K562 (cell line): ENCODE results near the gene PDLIM4. TPM values are rescaled to one million over a fixed set of nuclear protein-coding genes. Genes with fewer than 3 reads are reported as not detected.
A peak's percentile ranks its signal among the peaks of the same experiment; 100 is the strongest.

Experiments
- ELF1 ChIP-seq: fragments of 200-800 bp; sonication (Bioruptor generic); IDR thresholded peaks from 2 replicates; pipeline ENCODE4 v1.6.1; 2016; ENCODE audit warnings: missing genetic modification characterization, missing compliant biosample characterization
- FOXK1 ChIP-seq: sonication (generic); formaldehyde crosslinking; IDR thresholded peaks from 2 replicates; pipeline ENCODE4 v1.8.0; 2022; ENCODE audit warnings: missing genetic modification reagents, mild to moderate bottlenecking, borderline replicate concordance
- FOXM1 ChIP-seq, 2 experiments: fragments of 450-650 bp in 1 of 2; sonication (generic) in 1 of 2; formaldehyde crosslinking in 1 of 2; IDR thresholded peaks; 2 replicates each; pipeline versions ENCODE4 v1.6.1 to v1.9.0; 2017 to 2022; ENCODE audit warnings: low read depth in 2 of 2, mild to moderate bottlenecking in 2 of 2, missing genetic modification reagents in 1 of 2, moderate library complexity in 1 of 2
- PML ChIP-seq: IDR thresholded peaks from 2 replicates; pipeline ENCODE4 v1.6.1; 2012; ENCODE audit warnings: low read length, inconsistent platforms
- PTBP1 ChIP-seq: fragments of 200-400 bp; formaldehyde crosslinking; IDR thresholded peaks from 2 replicates; pipeline ENCODE4 v1.6.1; 2017; ENCODE audit warnings: low read depth, low read length
- RB1 ChIP-seq: fragments of 450-650 bp; IDR thresholded peaks from 2 replicates; pipeline ENCODE4 v1.6.1; 2017; ENCODE audit warnings: low read depth, mild to moderate bottlenecking
- SNIP1 ChIP-seq: fragments of 450-650 bp; IDR thresholded peaks from 2 replicates; pipeline ENCODE4 v1.7.1; 2017; ENCODE audit warnings: low read depth, mild to moderate bottlenecking
- TAL1 ChIP-seq: fragments of 450-650 bp; IDR thresholded peaks from 2 replicates; pipeline ENCODE4 v1.6.1; 2016; ENCODE audit warnings: mild to moderate bottlenecking
- ZBTB7A ChIP-seq: IDR thresholded peaks from 2 replicates; pipeline ENCODE4 v1.6.1; 2011; ENCODE audit warnings: low read depth, mild to moderate bottlenecking, low read length, moderate library complexity, borderline replicate concordance; ENCODE audit not compliant: control insufficient read depth
- ZEB2 ChIP-seq: fragments of 450-650 bp; IDR thresholded peaks from 2 replicates; pipeline ENCODE4 v1.6.1; 2016
- ZNF165 ChIP-seq: fragments of 250-450 bp; sonication (Bioruptor Pico); IDR thresholded peaks from 2 replicates; pipeline ENCODE4 v1.4.0; 2020; ENCODE audit warnings: borderline replicate concordance
- ZNF253 ChIP-seq: fragments of 250-450 bp; sonication (Bioruptor Pico); conservative IDR thresholded peaks from 2 replicates; pipeline ENCODE4 v1.6.1; 2021; ENCODE audit warnings: mild to moderate bottlenecking
- ZNF699 ChIP-seq: fragments of 250-450 bp; sonication (Bioruptor Pico); IDR thresholded peaks from 2 replicates; pipeline ENCODE4 v1.8.0; 2021; ENCODE audit warnings: mild to moderate bottlenecking, moderate library complexity; ENCODE audit not compliant: insufficient replicate concordance
- polyA plus RNA-seq, 8 experiments: library from polyadenylated mRNA; depleted of rRNA in 4 of 8; stranded (reverse) in 5 of 8; unstranded in 3 of 8; fragments of >200 nt; fragmentation: Nextera tagmentation in 2 of 8; fragmentation: Illumina TruSeq in 1 of 8; extraction: Ambion mirVana in 2 of 8; extraction: Trizol in 1 of 8; gene quantifications; 2 replicates each; pipeline versions ENCODE4 v1.2.1 to v1.2.3, GENCODE V29; 2011 to 2014; ENCODE audit warnings: inconsistent platforms in 1 of 8, missing spikeins in 1 of 8
- total RNA-seq, 7 experiments: library from RNA; depleted of rRNA in 6 of 7; stranded (reverse); fragments of >200 nt in 6 of 7; fragmentation: Illumina TruSeq in 2 of 7; extraction: Trizol in 2 of 7; gene quantifications; 2 replicates each; pipeline versions ENCODE4 v1.2.1 to v1.2.3, GENCODE V29; 2011 to 2021; ENCODE audit warnings: low replicate concordance in 1 of 7
- TF ChIP-seq, protein P1 (sequence below): fragments of 450-650 bp; conservative IDR thresholded peaks from 2 replicates; pipeline ENCODE4 v1.6.1; 2016; ENCODE audit warnings: missing genetic modification characterization, low read depth, mild to moderate bottlenecking, control low read depth, missing compliant biosample characterization
- TF ChIP-seq, protein P2 (sequence below), 2 experiments: fragments of 450-650 bp; conservative IDR thresholded peaks; 2 replicates each; pipeline ENCODE4 v1.6.1; 2017; ENCODE audit warnings: mild to moderate bottlenecking in 2 of 2, moderate library complexity in 2 of 2
- TF ChIP-seq, protein P3 (sequence below): sonication (generic); formaldehyde crosslinking; IDR thresholded peaks from 2 replicates; pipeline ENCODE4 v1.8.0; 2022; ENCODE audit warnings: missing genetic modification reagents, mild to moderate bottlenecking, moderate library complexity, borderline replicate concordance
- TF ChIP-seq, protein P4 (sequence below): sonication (generic); formaldehyde crosslinking; IDR thresholded peaks from 2 replicates; pipeline ENCODE4 v1.8.0; 2022; ENCODE audit warnings: mild to moderate bottlenecking, missing genetic modification reagents, borderline replicate concordance
- TF ChIP-seq, protein P5 (sequence below): fragments of 250-450 bp; sonication (Bioruptor Pico); IDR thresholded peaks from 2 replicates; pipeline ENCODE4 v1.5.0; 2021

PDLIM4 gene
- total and polyA plus RNA-seq, 9 of the 15 experiments (the other 6 are each of a cell fraction or from before 2014, with no cell fraction given): 0.28 to 32.8 (median 13.1) TPM

DNA sequence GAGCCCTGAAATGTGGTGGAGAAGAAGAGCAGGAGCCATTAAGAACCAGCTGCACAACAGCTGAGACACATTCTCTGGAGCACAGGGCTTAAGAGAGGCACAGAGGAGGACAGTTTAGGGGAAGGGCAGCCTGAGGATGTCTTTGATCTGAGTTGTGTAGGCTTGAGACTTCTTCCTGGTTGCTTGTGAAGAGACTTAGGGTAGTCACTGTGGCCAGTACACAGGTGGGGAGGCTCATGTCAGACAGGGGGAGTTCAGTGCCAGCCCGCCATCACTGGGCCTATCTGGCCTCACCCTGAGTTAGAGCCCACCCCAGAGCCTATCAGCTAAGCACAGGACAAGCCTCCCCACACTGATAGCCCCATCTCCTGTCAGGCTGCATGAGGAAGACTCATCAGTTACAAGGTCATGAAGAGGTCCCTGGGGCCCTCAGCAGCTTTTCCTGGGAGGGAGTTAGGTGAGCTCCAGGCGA, 56.5 kb downstream of the PDLIM4 start (continued):
- TF ChIP-seq, protein P1, sequence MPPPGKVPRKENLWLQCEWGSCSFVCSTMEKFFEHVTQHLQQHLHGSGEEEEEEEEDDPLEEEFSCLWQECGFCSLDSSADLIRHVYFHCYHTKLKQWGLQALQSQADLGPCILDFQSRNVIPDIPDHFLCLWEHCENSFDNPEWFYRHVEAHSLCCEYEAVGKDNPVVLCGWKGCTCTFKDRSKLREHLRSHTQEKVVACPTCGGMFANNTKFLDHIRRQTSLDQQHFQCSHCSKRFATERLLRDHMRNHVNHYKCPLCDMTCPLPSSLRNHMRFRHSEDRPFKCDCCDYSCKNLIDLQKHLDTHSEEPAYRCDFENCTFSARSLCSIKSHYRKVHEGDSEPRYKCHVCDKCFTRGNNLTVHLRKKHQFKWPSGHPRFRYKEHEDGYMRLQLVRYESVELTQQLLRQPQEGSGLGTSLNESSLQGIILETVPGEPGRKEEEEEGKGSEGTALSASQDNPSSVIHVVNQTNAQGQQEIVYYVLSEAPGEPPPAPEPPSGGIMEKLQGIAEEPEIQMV (tag): no peak
- TF ChIP-seq ZNF165 (CRISPR knock-in tag) (no peak), SNIP1 (no peak), TAL1 (peak; percentile 94), ELF1 (tag) (no peak), RB1 (no peak; the same call in 1 of the 2 replicates), FOXM1 (IDR thresholded peaks at IDR 0.05; ENCODE audit: low read depth) (peak; percentile 53; the same call in 1 of the 2 replicates), FOXM1 (CRISPR knock-in tag; IDR thresholded peaks at IDR 0.05; ENCODE audit: low read depth) (no peak), PTBP1 (no peak), ZEB2 (no peak), PML (peak; percentile 80), ZBTB7A (peak; percentile 64; the same call in 1 of the 2 replicates), FOXK1 (CRISPR knock-in tag) (no peak), ZNF699 (CRISPR knock-in tag) (no peak), ZNF253 (CRISPR knock-in tag) (no peak)
- TF ChIP-seq, protein P2, sequence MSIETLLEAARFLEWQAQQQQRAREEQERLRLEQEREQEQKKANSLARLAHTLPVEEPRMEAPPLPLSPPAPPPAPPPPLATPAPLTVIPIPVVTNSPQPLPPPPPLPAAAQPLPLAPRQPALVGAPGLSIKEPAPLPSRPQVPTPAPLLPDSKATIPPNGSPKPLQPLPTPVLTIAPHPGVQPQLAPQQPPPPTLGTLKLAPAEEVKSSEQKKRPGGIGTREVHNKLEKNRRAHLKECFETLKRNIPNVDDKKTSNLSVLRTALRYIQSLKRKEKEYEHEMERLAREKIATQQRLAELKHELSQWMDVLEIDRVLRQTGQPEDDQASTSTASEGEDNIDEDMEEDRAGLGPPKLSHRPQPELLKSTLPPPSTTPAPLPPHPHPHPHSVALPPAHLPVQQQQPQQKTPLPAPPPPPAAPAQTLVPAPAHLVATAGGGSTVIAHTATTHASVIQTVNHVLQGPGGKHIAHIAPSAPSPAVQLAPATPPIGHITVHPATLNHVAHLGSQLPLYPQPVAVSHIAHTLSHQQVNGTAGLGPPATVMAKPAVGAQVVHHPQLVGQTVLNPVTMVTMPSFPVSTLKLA (conservative IDR thresholded peaks at IDR 0.05): peak in 1 of 2 experiments; percentile 57; a peak in 1 of 4 replicates
- TF ChIP-seq, protein P3, sequence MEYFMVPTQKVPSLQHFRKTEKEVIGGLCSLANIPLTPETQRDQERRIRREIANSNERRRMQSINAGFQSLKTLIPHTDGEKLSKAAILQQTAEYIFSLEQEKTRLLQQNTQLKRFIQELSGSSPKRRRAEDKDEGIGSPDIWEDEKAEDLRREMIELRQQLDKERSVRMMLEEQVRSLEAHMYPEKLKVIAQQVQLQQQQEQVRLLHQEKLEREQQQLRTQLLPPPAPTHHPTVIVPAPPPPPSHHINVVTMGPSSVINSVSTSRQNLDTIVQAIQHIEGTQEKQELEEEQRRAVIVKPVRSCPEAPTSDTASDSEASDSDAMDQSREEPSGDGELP (CRISPR knock-in tag): peak; percentile 69
- TF ChIP-seq, protein P4, sequence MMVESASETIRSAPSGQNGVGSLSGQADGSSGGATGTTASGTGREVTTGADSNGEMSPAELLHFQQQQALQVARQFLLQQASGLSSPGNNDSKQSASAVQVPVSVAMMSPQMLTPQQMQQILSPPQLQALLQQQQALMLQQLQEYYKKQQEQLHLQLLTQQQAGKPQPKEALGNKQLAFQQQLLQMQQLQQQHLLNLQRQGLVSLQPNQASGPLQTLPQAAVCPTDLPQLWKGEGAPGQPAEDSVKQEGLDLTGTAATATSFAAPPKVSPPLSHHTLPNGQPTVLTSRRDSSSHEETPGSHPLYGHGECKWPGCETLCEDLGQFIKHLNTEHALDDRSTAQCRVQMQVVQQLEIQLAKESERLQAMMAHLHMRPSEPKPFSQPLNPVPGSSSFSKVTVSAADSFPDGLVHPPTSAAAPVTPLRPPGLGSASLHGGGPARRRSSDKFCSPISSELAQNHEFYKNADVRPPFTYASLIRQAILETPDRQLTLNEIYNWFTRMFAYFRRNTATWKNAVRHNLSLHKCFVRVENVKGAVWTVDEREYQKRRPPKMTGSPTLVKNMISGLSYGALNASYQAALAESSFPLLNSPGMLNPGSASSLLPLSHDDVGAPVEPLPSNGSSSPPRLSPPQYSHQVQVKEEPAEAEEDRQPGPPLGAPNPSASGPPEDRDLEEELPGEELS (CRISPR knock-in tag): no peak
- TF ChIP-seq, protein P5, sequence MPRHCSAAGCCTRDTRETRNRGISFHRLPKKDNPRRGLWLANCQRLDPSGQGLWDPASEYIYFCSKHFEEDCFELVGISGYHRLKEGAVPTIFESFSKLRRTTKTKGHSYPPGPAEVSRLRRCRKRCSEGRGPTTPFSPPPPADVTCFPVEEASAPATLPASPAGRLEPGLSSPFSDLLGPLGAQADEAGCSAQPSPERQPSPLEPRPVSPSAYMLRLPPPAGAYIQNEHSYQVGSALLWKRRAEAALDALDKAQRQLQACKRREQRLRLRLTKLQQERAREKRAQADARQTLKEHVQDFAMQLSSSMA (CRISPR knock-in tag): no peak
